Measurements from ENCODE around the gene SPATA16. TPM values are rescaled to one million over a fixed set of nuclear protein-coding genes. Genes with fewer than 3 reads are reported as not detected.

The SPATA16 gene
- total RNA-seq, 2 experiments from 2014 or later: not detected

- ChIA-PET CTCF (no interaction called here), POLR2A (no interaction called here)
Observed at GRCh38 chr3:172848910-172849309, 292.1 kb downstream of the SPATA16 start.

DNA sequence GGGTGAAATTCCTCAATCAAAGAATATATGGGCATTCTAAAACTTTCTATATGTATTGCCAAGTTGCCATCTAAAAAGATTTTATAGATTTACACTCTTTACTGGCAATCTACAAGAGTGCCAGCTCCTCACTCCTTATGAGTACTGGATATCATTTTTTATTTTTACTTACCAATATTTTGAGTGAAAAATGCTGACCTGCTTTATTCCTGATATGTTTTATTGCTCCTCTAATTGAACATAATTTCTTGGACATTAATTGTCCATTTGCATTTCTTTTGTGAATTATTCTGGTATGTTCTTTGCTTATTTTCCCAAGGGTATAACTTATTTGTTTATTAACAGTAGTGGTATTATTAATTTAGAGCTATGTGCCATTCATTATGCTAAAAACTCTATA is 293.7 kb downstream of the SPATA16 start:
- POLR2A ChIA-PET: no interaction called here
- CTCF ChIA-PET: no interaction called here

GRCh38 chr3:172846706-172847105 is 294.3 kb downstream of the SPATA16 start:
- ChIA-PET CTCF (no interaction called here), POLR2A (no interaction called here)

DNA sequence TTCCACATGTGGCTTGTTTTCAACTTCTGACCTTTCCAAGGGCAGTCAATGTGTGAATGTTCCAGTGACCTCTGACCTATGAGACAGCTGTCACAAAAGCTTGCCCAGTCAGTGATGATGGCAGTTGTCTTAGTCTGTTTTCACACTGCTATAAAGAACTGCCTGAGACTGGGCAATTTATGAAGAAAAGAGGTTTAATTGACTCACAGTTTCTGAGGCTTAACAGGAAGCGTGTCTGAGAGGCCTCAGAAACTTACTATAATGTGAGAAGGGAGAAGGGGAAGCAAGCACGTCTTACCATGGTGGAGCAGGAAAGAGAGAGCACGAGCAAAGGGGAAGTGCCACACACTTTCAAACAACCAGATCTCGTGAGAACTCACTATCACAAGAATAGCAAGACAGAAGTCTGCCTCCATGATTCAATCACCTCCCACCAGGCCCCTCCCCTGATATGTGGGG is 294.9 kb downstream of the SPATA16 start:
- CTCF ChIA-PET: no interaction called here
- POLR2A ChIA-PET: no interaction called here

DNA sequence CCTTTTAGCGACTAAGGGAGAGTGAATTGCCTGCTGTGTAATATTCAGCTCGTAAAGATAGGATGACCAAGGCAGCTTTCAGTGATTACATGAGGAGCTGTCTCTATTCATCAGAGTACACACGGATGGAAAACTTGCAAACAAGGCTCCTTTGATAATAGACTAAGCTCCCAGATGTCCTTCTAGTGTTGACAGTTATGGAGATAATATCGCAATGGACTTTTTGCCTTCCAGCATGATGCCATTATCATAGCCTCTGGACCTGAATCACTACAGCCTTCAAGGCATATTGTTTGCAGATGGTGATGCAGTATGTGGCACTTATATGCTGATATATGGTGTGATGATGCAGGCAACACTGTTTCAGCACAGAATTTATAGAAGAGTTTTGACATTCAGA is 296.6 kb downstream of the SPATA16 start:
- ChIA-PET CTCF (interaction anchor here (0.6 kb wide), 1 partner anchor 217 kb away, joined by 3 read pairs; no protein-coding TSS in a partner anchor), POLR2A (no interaction called here)

GRCh38 chr3:172840913-172841312 is 300.1 kb downstream of the SPATA16 start:
- ChIA-PET POLR2A (no interaction called here), CTCF (no interaction called here)

DNA sequence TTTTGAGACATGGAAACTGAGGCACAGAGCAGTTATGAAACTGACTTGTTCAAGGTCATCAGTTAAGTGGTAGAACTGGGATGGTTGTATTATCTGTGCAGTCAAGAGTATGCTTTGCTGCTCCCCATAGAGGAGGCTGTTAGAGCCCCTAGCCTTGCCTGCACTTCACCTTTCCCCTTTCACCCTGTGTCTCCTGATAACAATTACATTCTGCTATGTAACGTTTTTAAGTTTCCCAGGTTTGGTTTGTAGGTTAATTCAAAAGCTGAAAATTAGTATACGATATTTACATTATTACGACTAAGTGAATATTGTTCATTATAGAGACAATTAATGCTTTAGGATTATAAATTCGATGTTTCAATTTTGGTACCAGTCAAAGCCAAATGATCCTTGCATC is 300.6 kb downstream of the SPATA16 start:
- ChIA-PET POLR2A (no interaction called here), CTCF (no interaction called here)

GRCh38 chr3:172839679-172840078 is 301.4 kb downstream of the SPATA16 start:
- POLR2A ChIA-PET: no interaction called here
- CTCF ChIA-PET: no interaction called here

Data from activated CD8-positive, alpha-beta memory T cell treated with anti-CD3 and anti-CD28 coated beads for 36 hours (primary cell).